ENCODE results near the gene TRAK1.

Gene TRAK1

GRCh38 chr3:42177801-42178150 lies 86.6 kb downstream of the TRAK1 start:
- Histone ChIP-seq H3K27me3 (ENCODE audit: insufficient read depth, low read depth, severe bottlenecking) (no peaks in the 10 kb centered on the region), H3K4me3 (ENCODE audit: low read depth, low read length) (no peak overlapping the region), H3K9me3 (ENCODE audit: severe bottlenecking) (no peaks in the 10 kb centered on the region), H3K27ac (no peak overlapping the region), H3K36me3 (peaks cover 18% of the 10 kb centered on the region; the same call in 1 of the 2 replicates)
- DNase-seq, result no peak
- TF ChIP-seq, protein P1, sequence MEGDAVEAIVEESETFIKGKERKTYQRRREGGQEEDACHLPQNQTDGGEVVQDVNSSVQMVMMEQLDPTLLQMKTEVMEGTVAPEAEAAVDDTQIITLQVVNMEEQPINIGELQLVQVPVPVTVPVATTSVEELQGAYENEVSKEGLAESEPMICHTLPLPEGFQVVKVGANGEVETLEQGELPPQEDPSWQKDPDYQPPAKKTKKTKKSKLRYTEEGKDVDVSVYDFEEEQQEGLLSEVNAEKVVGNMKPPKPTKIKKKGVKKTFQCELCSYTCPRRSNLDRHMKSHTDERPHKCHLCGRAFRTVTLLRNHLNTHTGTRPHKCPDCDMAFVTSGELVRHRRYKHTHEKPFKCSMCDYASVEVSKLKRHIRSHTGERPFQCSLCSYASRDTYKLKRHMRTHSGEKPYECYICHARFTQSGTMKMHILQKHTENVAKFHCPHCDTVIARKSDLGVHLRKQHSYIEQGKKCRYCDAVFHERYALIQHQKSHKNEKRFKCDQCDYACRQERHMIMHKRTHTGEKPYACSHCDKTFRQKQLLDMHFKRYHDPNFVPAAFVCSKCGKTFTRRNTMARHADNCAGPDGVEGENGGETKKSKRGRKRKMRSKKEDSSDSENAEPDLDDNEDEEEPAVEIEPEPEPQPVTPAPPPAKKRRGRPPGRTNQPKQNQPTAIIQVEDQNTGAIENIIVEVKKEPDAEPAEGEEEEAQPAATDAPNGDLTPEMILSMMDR (IDR thresholded peaks at IDR 0.05; ENCODE audit: low read depth, low read length), result no peak

DNA sequence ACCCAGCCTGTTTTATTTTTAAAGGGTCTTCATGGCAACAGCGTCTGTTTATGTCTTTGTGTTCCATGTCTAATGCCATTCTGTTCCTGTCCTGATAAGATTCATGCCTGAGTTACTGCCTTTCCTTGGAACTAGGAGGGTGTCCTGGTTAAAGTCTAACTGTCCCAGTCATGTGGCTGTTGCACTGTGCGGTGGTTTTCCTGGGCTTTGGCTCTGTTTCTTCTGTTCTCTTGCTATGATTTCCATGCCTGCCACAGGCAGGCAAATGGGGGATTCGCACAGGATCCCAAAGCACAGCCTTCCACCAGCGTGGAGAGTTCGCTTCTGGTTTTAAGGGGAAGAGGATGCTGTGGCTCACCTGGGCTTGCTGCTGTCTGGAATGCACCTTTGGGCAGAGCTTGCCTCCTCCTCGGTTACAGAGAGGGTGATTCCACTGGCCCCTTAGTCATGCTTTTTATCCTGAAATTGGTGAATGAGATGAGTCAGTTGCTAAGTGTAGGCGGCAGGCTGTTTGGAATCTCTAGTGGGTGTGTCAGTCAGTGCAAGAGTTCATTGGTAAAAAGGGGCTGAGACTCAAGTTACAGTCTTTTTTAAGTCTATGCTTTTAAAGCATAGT lies 88.1 kb downstream of the TRAK1 start:
- no peak overlapping the region for H3K27ac ChIP-seq
- DNase-seq, result no peak
- peaks cover 15% of the 10 kb centered on the region for H3K36me3 ChIP-seq
- no peaks in the 10 kb centered on the region for H3K9me3 ChIP-seq (ENCODE audit: severe bottlenecking)
- H3K27me3 ChIP-seq (ENCODE audit: insufficient read depth, low read depth, severe bottlenecking), result no peaks in the 10 kb centered on the region
- H3K4me3 ChIP-seq (ENCODE audit: low read depth, low read length), result no peak overlapping the region
- TF ChIP-seq, protein P1 (IDR thresholded peaks at IDR 0.05; ENCODE audit: low read depth, low read length), result no peak

GRCh38 chr3:42180901-42181300 lies 89.7 kb downstream of the TRAK1 start:
- peaks cover 26% of the 10 kb centered on the region for H3K36me3 ChIP-seq
- H3K27me3 ChIP-seq (ENCODE audit: insufficient read depth, low read depth, severe bottlenecking), result no peaks in the 10 kb centered on the region
- H3K27ac ChIP-seq, result no peak overlapping the region
- no peak for DNase-seq
- no peaks in the 10 kb centered on the region for H3K9me3 ChIP-seq (ENCODE audit: severe bottlenecking)
- TF ChIP-seq, protein P1 (IDR thresholded peaks at IDR 0.05; ENCODE audit: low read depth, low read length), result no peak
- H3K4me3 ChIP-seq (ENCODE audit: low read depth, low read length), result no peak overlapping the region

DNA sequence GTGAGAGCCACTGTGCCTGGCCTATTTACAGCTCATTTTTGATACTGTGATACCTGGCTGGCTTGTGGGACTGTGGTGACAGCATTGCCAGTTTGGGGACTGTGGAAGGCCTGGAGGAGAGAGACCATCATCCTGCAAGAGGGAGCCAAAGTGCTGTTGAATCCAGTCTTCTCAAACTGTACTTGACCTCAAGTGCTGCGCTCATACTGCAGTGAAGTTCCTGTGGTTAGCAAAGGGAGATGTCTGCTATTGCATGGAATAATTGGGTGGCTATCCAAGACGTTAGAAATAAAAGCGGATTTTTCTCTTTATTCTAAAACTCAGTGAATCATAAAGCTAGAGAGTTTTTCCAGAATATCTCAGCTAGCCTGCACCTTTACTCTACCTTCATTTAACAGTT lies 91.4 kb downstream of the TRAK1 start:
- H3K36me3 ChIP-seq, result peaks cover 25% of the 10 kb centered on the region
- H3K27me3 ChIP-seq (ENCODE audit: insufficient read depth, low read depth, severe bottlenecking), result no peaks in the 10 kb centered on the region
- no peak overlapping the region for H3K27ac ChIP-seq
- no peaks in the 10 kb centered on the region for H3K9me3 ChIP-seq (ENCODE audit: severe bottlenecking)
- TF ChIP-seq, protein P1 (IDR thresholded peaks at IDR 0.05; ENCODE audit: low read depth, low read length), result no peak
- DNase-seq, result no peak
- no peak overlapping the region for H3K4me3 ChIP-seq (ENCODE audit: low read depth, low read length)

DNA sequence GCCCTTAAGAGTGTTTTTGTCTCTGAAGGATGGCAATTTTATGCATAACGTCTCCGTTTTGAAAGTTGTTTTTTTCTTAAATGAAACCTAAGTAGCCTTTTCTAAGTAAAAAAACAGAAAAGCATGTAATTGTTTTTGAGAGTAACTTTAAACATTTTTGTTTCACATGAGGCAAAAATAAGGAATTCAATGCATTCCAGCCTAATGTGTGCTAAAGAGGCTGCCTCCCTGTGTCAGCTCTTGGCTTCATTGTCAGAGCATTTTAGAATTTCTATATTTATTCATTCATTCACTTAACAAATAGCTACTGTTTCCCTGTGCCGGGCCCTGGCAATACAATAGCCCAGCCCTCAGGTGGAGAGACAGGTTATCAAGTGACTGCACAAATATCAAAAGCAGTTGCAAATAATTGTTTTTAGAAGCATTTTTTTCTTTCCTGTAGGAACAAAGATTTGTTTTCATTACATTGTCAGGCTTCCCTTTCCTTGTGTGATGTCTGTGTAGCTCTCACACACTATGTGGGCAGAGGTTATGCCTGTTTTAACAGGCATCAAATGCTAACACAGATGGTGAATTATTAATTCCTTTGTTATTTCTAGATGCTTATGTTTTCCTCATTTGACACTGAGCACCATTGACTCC lies 93.0 kb downstream of the TRAK1 start:
- Histone ChIP-seq H3K36me3 (peaks cover 25% of the 10 kb centered on the region), H3K27ac (no peak overlapping the region)
- TF ChIP-seq, protein P1 (IDR thresholded peaks at IDR 0.05; ENCODE audit: low read depth, low read length), result no peak

More for the DNA sequence above, 93.0 kb downstream of the TRAK1 start:
- H3K9me3 ChIP-seq (ENCODE audit: severe bottlenecking), result no peaks in the 10 kb centered on the region
- no peaks in the 10 kb centered on the region for H3K27me3 ChIP-seq (ENCODE audit: insufficient read depth, low read depth, severe bottlenecking)
- no peak for DNase-seq
- H3K4me3 ChIP-seq (ENCODE audit: low read depth, low read length), result no peak overlapping the region
